ENCODE results near the gene IHH.

Gene IHH

GRCh38 chr2:219010162-219010756 is 50.5 kb downstream of the IHH start:
- Histone ChIP-seq H3K79me2 (ENCODE audit: insufficient read depth, low read depth) (no peaks in the 10 kb centered on the region), H3K4me3 (IDR thresholded peaks at IDR 0.05; ENCODE audit: insufficient read depth, low read depth, low read length) (no peak overlapping the region), H2AFZ (ENCODE audit: low read depth) (no peak overlapping the region), H3K4me1 (ENCODE audit: low read depth, poor library complexity, severe bottlenecking) (no peaks in the 10 kb centered on the region), H3K4me2 (no peak overlapping the region), H3K36me3 (ENCODE audit: insufficient read depth) (no peaks in the 10 kb centered on the region), H3K27ac (no peak overlapping the region), H3K27me3 (ENCODE audit: insufficient read depth, low read depth) (peaks cover 24% of the 10 kb centered on the region; the same call in 1 of the 2 replicates), H3K9ac (no peak overlapping the region), H4K20me1 (ENCODE audit: insufficient read depth) (no peaks in the 10 kb centered on the region)
- peak; percentile 36; the same call in 1 of the 2 replicates for TF ChIP-seq CTCF (conservative IDR thresholded peaks at IDR 0.05; ENCODE audit: low read depth, low read length)

GRCh38 chr2:219009294-219009693 is 51.4 kb downstream of the IHH start:
- no peaks in the 10 kb centered on the region for H4K20me1 ChIP-seq (ENCODE audit: insufficient read depth)
- H3K27ac ChIP-seq, result no peak overlapping the region
- no peaks in the 10 kb centered on the region for H3K4me1 ChIP-seq (ENCODE audit: low read depth, poor library complexity, severe bottlenecking)
- peaks cover 31% of the 10 kb centered on the region; the same call in 1 of the 2 replicates for H3K27me3 ChIP-seq (ENCODE audit: insufficient read depth, low read depth)
- no peak overlapping the region for H3K4me2 ChIP-seq
- H2AFZ ChIP-seq (ENCODE audit: low read depth), result no peak overlapping the region
- no peak for TF ChIP-seq CTCF (conservative IDR thresholded peaks at IDR 0.05; ENCODE audit: low read depth, low read length)
- no peak overlapping the region for H3K4me3 ChIP-seq (IDR thresholded peaks at IDR 0.05; ENCODE audit: insufficient read depth, low read depth, low read length)
- no peak overlapping the region for H3K9ac ChIP-seq
- no peaks in the 10 kb centered on the region for H3K36me3 ChIP-seq (ENCODE audit: insufficient read depth)
- H3K79me2 ChIP-seq (ENCODE audit: insufficient read depth, low read depth), result no peaks in the 10 kb centered on the region
